ENCODE measurements around the gene SATB1.
A peak's percentile ranks its signal among the peaks of the same experiment; 100 is the strongest.
"Not testable (repeated sequence)": the region's sequence is repeated elsewhere in the genome, so short reads cannot be mapped to it uniquely, and the experiment has no call there.

SATB1 gene

GRCh38 chr3:18424729-18425640, at the start of gene SATB1:
SATB1 (minus strand) TSS chr3:18425339; CDS start chr3:18420967, 4,372 bp downstream.
- DNase-seq (ENCODE audit: low read depth, low spot score), result peak; percentile 63

GRCh38 chr3:18474202-18474601, 49.1 kb upstream of the SATB1 start:
- no peak for DNase-seq (ENCODE audit: low read depth, low spot score)

- DNase-seq (ENCODE audit: low read depth, low spot score), result no peak
Observed at GRCh38 chr3:18469775-18470174, 44.6 kb upstream of the SATB1 start.

- no peak for DNase-seq (ENCODE audit: low read depth, low spot score)
Observed at GRCh38 chr3:18466136-18466535, 41.0 kb upstream of the SATB1 start.

GRCh38 chr3:18454766-18455165, 29.6 kb upstream of the SATB1 start:
- no peak for DNase-seq (ENCODE audit: low read depth, low spot score)

GRCh38 chr3:18449618-18450017, 24.5 kb upstream of the SATB1 start:
- not testable (repeated sequence) for DNase-seq (ENCODE audit: low read depth, low spot score)

- no peak for DNase-seq (ENCODE audit: low read depth, low spot score)
Observed at GRCh38 chr3:18447720-18448119, 22.6 kb upstream of the SATB1 start.

- DNase-seq (ENCODE audit: low read depth, low spot score), result no peak
Observed at GRCh38 chr3:18446149-18446825, 21.1 kb upstream of the SATB1 start.

GRCh38 chr3:18445401-18446148, 20.4 kb upstream of the SATB1 start:
- DNase-seq (ENCODE audit: low read depth, low spot score), result peak; percentile 11

GRCh38 chr3:18444595-18445400, 19.7 kb upstream of the SATB1 start:
- peak; percentile 58 for DNase-seq (ENCODE audit: low read depth, low spot score)

- peak; percentile 39 for DNase-seq (ENCODE audit: low read depth, low spot score)
Observed at GRCh38 chr3:18443665-18444594, 18.8 kb upstream of the SATB1 start.

GRCh38 chr3:18442756-18443664, 17.9 kb upstream of the SATB1 start:
- no peak for DNase-seq (ENCODE audit: low read depth, low spot score)

- no peak for DNase-seq (ENCODE audit: low read depth, low spot score)
Observed at GRCh38 chr3:18441551-18441950, 16.4 kb upstream of the SATB1 start.

GRCh38 chr3:18440066-18440722, 15.1 kb upstream of the SATB1 start:
- DNase-seq (ENCODE audit: low read depth, low spot score), result no peak

GRCh38 chr3:18439281-18439680, 14.1 kb upstream of the SATB1 start:
- no peak for DNase-seq (ENCODE audit: low read depth, low spot score)

GRCh38 chr3:18438586-18438985, 13.4 kb upstream of the SATB1 start:
- DNase-seq (ENCODE audit: low read depth, low spot score), result no peak

GRCh38 chr3:18436213-18436612, 11.1 kb upstream of the SATB1 start:
- no peak for DNase-seq (ENCODE audit: low read depth, low spot score)

GRCh38 chr3:18434711-18435110, 9.6 kb upstream of the SATB1 start:
- DNase-seq (ENCODE audit: low read depth, low spot score), result no peak

- DNase-seq (ENCODE audit: low read depth, low spot score), result no peak
Observed at GRCh38 chr3:18432752-18433151, 7.6 kb upstream of the SATB1 start.

All from ELF-1 (cell line).